Transverse colon (tissue), 3 donors: ENCODE measurements around the gene ACOT6.
"Not testable (repeated sequence)": the region's sequence is repeated elsewhere in the genome, so short reads cannot be mapped to it uniquely, and the experiment has no call there.

Source experiments
- CTCF ChIP-seq, 5 experiments: fragments of 200-600 bp in 3 of 5; fragments of 450-650 bp in 2 of 5; sonication (generic) in 3 of 5; IDR thresholded peaks; 1 replicate in 2 of 5; 2 replicates in 3 of 5; pipeline ENCODE4 v1.5.1; 2016 to 2017; ENCODE audit warnings: antibody characterized with exemption in 5 of 5, inconsistent platforms in 3 of 5, mild to moderate bottlenecking in 2 of 5, moderate library complexity in 1 of 5
- POLR2A ChIP-seq: fragments of 450-650 bp; IDR thresholded peaks from one replicate; pipeline ENCODE4 v1.6.1; 2016; ENCODE audit warnings: antibody characterized with exemption, mild to moderate bottlenecking, moderate library complexity

DNA sequence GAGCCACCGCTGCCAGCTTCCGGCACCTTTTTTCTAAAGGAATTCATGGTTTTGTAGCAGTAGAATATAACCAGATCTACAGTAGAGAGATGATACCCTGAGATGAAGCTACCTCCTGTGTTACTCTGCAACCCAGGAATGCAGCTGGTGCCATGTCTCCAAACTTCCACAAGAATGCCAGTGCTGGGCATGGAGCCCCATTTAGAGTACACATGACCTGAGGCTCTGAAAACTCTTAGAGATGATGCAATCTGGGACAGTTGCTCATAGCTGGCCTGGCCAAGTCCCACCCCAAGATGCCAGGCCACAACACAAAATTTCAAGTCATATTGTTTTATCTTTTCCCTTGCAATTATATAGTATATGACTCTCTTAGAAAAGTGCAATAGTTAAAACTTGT is 35.1 kb upstream of the ACOT6 start:
- not testable (repeated sequence) for TF ChIP-seq CTCF (IDR thresholded peaks at IDR 0.05); POLR2A
